NB4 (cell line): ENCODE data around the gene NECAB3.
"Not testable (repeated sequence)": the region's sequence is repeated elsewhere in the genome, so short reads cannot be mapped to it uniquely, and the experiment has no call there.

Experiments
- CTCF ChIP-seq: IDR thresholded peaks from one replicate; pipeline ENCODE4 v1.5.1; 2012; ENCODE audit warnings: low read depth, low read length
- POLR2A ChIP-seq: IDR thresholded peaks from 2 replicates; pipeline ENCODE4 v1.6.1; 2011; ENCODE audit warnings: mild to moderate bottlenecking; ENCODE audit not compliant: insufficient read length; ENCODE audit errors: extremely low read depth

GRCh38 chr20:33698966-33699365 is 24.7 kb upstream of the NECAB3 start:
- not testable (repeated sequence) for TF ChIP-seq POLR2A, CTCF
